ENCODE measurements around the gene CAMKMT. TPM values are rescaled to one million over a fixed set of nuclear protein-coding genes. Genes with fewer than 3 reads are reported as not detected.

Gene CAMKMT
- total and polyA plus RNA-seq, 2 experiments from 2014 or later = 26.5 to 29.5 TPM

GRCh38 chr2:44679584-44679983 is 317.8 kb downstream of the CAMKMT start:
- ATAC-seq (no peak), DNase-seq (ENCODE audit: low spot score) (no peak)
- H3K27me3 ChIP-seq (ENCODE audit: insufficient read depth) = no peaks in the 10 kb centered on the region
- no peaks in the 10 kb centered on the region for H3K9me3 Mint-ChIP-seq
- no peaks in the 10 kb centered on the region for H3F3A ChIP-seq (replicated peaks; ENCODE audit: low read depth)
- H3K4me3 ChIP-seq = no peak overlapping the region
- H3K36me3 Mint-ChIP-seq (ENCODE audit: low read depth) = no peaks in the 10 kb centered on the region
- no peak overlapping the region for H3K27ac Mint-ChIP-seq
- H3K4me2 ChIP-seq = no peak overlapping the region
- H2AFZ ChIP-seq = no peak overlapping the region
- H3K4me1 Mint-ChIP-seq = peaks cover 20% of the 10 kb centered on the region
- H3K9me2 ChIP-seq (ENCODE audit: insufficient read depth) = no peaks in the 10 kb centered on the region
- peaks cover 32% of the 10 kb centered on the region for H3K4me1 ChIP-seq (ENCODE audit: insufficient read depth)
- no peak overlapping the region for H3K4me3 Mint-ChIP-seq
- no peak overlapping the region for H3K27ac ChIP-seq (ENCODE audit: low read depth)
- TF ChIP-seq STAT1 (IDR thresholded peaks at IDR 0.05; ENCODE audit: unreplicated experiment) (no peak), EZH2 (IDR thresholded peaks at IDR 0.05; ENCODE audit: low read depth, unreplicated experiment) (no peak)
- no peaks in the 10 kb centered on the region for H3K79me2 ChIP-seq (replicated peaks; ENCODE audit: insufficient read depth)
- no peaks in the 10 kb centered on the region for H3K36me3 ChIP-seq (ENCODE audit: insufficient read depth)
- no peaks in the 10 kb centered on the region for H3K27me3 Mint-ChIP-seq (ENCODE audit: insufficient read depth, low read depth, poor library complexity)
- no peaks in the 10 kb centered on the region for H4K20me1 ChIP-seq (replicated peaks; ENCODE audit: insufficient read depth)

GRCh38 chr2:44679990-44680389 is 318.2 kb downstream of the CAMKMT start:
- Histone ChIP-seq H3K27ac (ENCODE audit: low read depth) (no peak overlapping the region), H3F3A (replicated peaks; ENCODE audit: low read depth) (no peaks in the 10 kb centered on the region), H4K20me1 (replicated peaks; ENCODE audit: insufficient read depth) (no peaks in the 10 kb centered on the region), H3K4me3 (no peak overlapping the region), H2AFZ (no peak overlapping the region), H3K27me3 (ENCODE audit: insufficient read depth) (no peaks in the 10 kb centered on the region), H3K79me2 (replicated peaks; ENCODE audit: insufficient read depth) (no peaks in the 10 kb centered on the region), H3K36me3 (ENCODE audit: insufficient read depth) (no peaks in the 10 kb centered on the region), H3K4me2 (no peak overlapping the region), H3K9me2 (ENCODE audit: insufficient read depth) (no peaks in the 10 kb centered on the region), H3K4me1 (ENCODE audit: insufficient read depth) (peaks cover 28% of the 10 kb centered on the region)
- TF ChIP-seq ZNF114 (CRISPR knock-in tag; IDR thresholded peaks at IDR 0.05) = no peak
- no peak for TF ChIP-seq STAT1 (IDR thresholded peaks at IDR 0.05; ENCODE audit: unreplicated experiment)
- no peak for TF ChIP-seq CREB1 (CRISPR knock-in tag; IDR thresholded peaks at IDR 0.05; ENCODE audit: low read depth)
- no peak for TF ChIP-seq NANOG (IDR thresholded peaks at IDR 0.05; ENCODE audit: borderline replicate concordance)
- no peak for TF ChIP-seq EZH2phosphoT487 (IDR thresholded peaks at IDR 0.05; ENCODE audit: unreplicated experiment)
- TF ChIP-seq POLR2AphosphoS5 (IDR thresholded peaks at IDR 0.05; ENCODE audit: low read depth) = no peak
- DNase-seq (ENCODE audit: low spot score) (no peak), ATAC-seq (no peak)
- Mint-ChIP-seq H3K9me3 (no peaks in the 10 kb centered on the region), H3K27me3 (ENCODE audit: insufficient read depth, low read depth, poor library complexity) (no peaks in the 10 kb centered on the region), H3K36me3 (ENCODE audit: low read depth) (no peaks in the 10 kb centered on the region), H3K4me1 (peaks cover 20% of the 10 kb centered on the region), H3K27ac (0 out of 2 replicates have a peak overlapping the region, but pooled peaks have one; percentile 13), H3K4me3 (no peak overlapping the region)

- DNase-seq (ENCODE audit: low spot score) = no peak
- TF ChIP-seq ZNF462 (CRISPR knock-in tag; IDR thresholded peaks at IDR 0.05) (no peak), CTCF (conservative IDR thresholded peaks at IDR 0.05; ENCODE audit: low read depth in 2 of 2) (no peak)
These were observed 318.8 kb downstream of the CAMKMT start for GRCh38 chr2:44680424-44680971.

More at GRCh38 chr2:44680424-44680971, 318.8 kb downstream of the CAMKMT start:
- H3K27ac ChIP-seq (ENCODE audit: low read depth) = no peak overlapping the region
- ATAC-seq = peak; percentile 32; the same call in 2 of the 3 replicates
- H3K9me3 Mint-ChIP-seq = no peaks in the 10 kb centered on the region
- no peak overlapping the region for H2AFZ ChIP-seq
- H3K36me3 Mint-ChIP-seq (ENCODE audit: low read depth) = no peaks in the 10 kb centered on the region
- no peaks in the 10 kb centered on the region for H3K27me3 Mint-ChIP-seq (ENCODE audit: insufficient read depth, low read depth, poor library complexity)
- H3K9me2 ChIP-seq (ENCODE audit: insufficient read depth) = no peaks in the 10 kb centered on the region
- H3K4me2 ChIP-seq = no peak overlapping the region
- H3K4me1 ChIP-seq (ENCODE audit: insufficient read depth) = peaks cover 23% of the 10 kb centered on the region
- H3K79me2 ChIP-seq (replicated peaks; ENCODE audit: insufficient read depth) = no peaks in the 10 kb centered on the region
- H3K36me3 ChIP-seq (ENCODE audit: insufficient read depth) = no peaks in the 10 kb centered on the region
- H3K4me3 ChIP-seq = no peak overlapping the region
- no peaks in the 10 kb centered on the region for H3F3A ChIP-seq (replicated peaks; ENCODE audit: low read depth)
- 0 out of 2 replicates have a peak overlapping the region, but pooled peaks have one; percentile 13 for H3K27ac Mint-ChIP-seq
- H3K27me3 ChIP-seq (ENCODE audit: insufficient read depth) = no peaks in the 10 kb centered on the region
- H3K4me3 Mint-ChIP-seq = no peak overlapping the region
- peaks cover 20% of the 10 kb centered on the region for H3K4me1 Mint-ChIP-seq
- no peaks in the 10 kb centered on the region for H4K20me1 ChIP-seq (replicated peaks; ENCODE audit: insufficient read depth)

Measured in GM23338 (cell line).